ENCODE results near the gene LRBA. TPM values are rescaled to one million over a fixed set of nuclear protein-coding genes. Genes with fewer than 3 reads are reported as not detected.

Gene LRBA
- total and polyA plus RNA-seq, 2 donors (not counting 1 experiment from before 2014, with no cell fraction given): 16.4 to 36.7 TPM

- Histone ChIP-seq H3K4me3 (replicated peaks in 1 of 4; ENCODE audit: control extremely low read depth in 1 of 4, insufficient read depth in 1 of 4, low read depth in 3 of 4, low read length in 4 of 4) (no peak overlapping the region), H3K79me2 (ENCODE audit: control insufficient read depth, insufficient read depth, low read length) (no peaks in the 10 kb centered on the region), H3K27ac (ENCODE audit: insufficient read depth, low read length) (no peak overlapping the region), H3K36me3 (ENCODE audit: control insufficient read depth, insufficient read depth, low read length) (no peaks in the 10 kb centered on the region), H3K9me3 (ENCODE audit: control insufficient read depth, insufficient read depth, low read depth, low read length) (no peaks in the 10 kb centered on the region), H3K4me1 (ENCODE audit: control insufficient read depth, extremely low read depth, insufficient read depth, low read length) (peaks cover 2% of the 10 kb centered on the region), H2AFZ (ENCODE audit: low read length) (no peak overlapping the region), H4K20me1 (ENCODE audit: control insufficient read depth, extremely low read depth, insufficient read depth, low read length) (no peaks in the 10 kb centered on the region), H3K4me2 (ENCODE audit: extremely low read depth, insufficient read depth, low read length) (no peak overlapping the region), H3K9ac (ENCODE audit: insufficient read depth, low read length) (no peak overlapping the region), H3K27me3 (ENCODE audit: control insufficient read depth, insufficient read depth, low read length) (no peaks in the 10 kb centered on the region)
- no peak for TF ChIP-seq EZH2 (IDR thresholded peaks at IDR 0.05; ENCODE audit: low read length, missing control alignments)
- peak; percentile 65 to 84 for DNase-seq (ENCODE audit: low read depth in 2 of 2)
Measured at GRCh38 chr4:150769248-150769647, 245.8 kb downstream of the LRBA start.

- Histone ChIP-seq H3K79me2 (ENCODE audit: control insufficient read depth, insufficient read depth, low read length) (no peaks in the 10 kb centered on the region), H3K4me2 (ENCODE audit: extremely low read depth, insufficient read depth, low read length) (no peak overlapping the region), H3K36me3 (ENCODE audit: control insufficient read depth, insufficient read depth, low read length) (no peaks in the 10 kb centered on the region), H3K4me1 (ENCODE audit: control insufficient read depth, extremely low read depth, insufficient read depth, low read length) (peaks cover 2% of the 10 kb centered on the region), H3K9me3 (ENCODE audit: control insufficient read depth, insufficient read depth, low read depth, low read length) (no peaks in the 10 kb centered on the region), H2AFZ (ENCODE audit: low read length) (no peak overlapping the region), H3K27ac (ENCODE audit: insufficient read depth, low read length) (no peak overlapping the region), H3K4me3 (replicated peaks in 1 of 4; ENCODE audit: control extremely low read depth in 1 of 4, insufficient read depth in 1 of 4, low read depth in 3 of 4, low read length in 4 of 4) (no peak overlapping the region), H4K20me1 (ENCODE audit: control insufficient read depth, extremely low read depth, insufficient read depth, low read length) (no peaks in the 10 kb centered on the region), H3K27me3 (ENCODE audit: control insufficient read depth, insufficient read depth, low read length) (no peaks in the 10 kb centered on the region), H3K9ac (ENCODE audit: insufficient read depth, low read length) (no peak overlapping the region)
- no peak for TF ChIP-seq EZH2 (IDR thresholded peaks at IDR 0.05; ENCODE audit: low read length, missing control alignments)
- no peak for TF ChIP-seq CTCF (conservative IDR thresholded peaks at IDR 0.05 in 1 of 2, IDR thresholded peaks at IDR 0.05 in 1 of 2; ENCODE audit: low read depth in 1 of 2, low read length in 2 of 2)
- no peak for DNase-seq (ENCODE audit: low read depth in 2 of 2)
Measured at GRCh38 chr4:150768497-150768896, 246.6 kb downstream of the LRBA start.

- no peak overlapping the region for H3K27ac ChIP-seq (ENCODE audit: insufficient read depth, low read length)
- no peak overlapping the region for H3K9ac ChIP-seq (ENCODE audit: insufficient read depth, low read length)
- no peak overlapping the region for H2AFZ ChIP-seq (ENCODE audit: low read length)
- H3K4me2 ChIP-seq (ENCODE audit: extremely low read depth, insufficient read depth, low read length): no peak overlapping the region
- no peak overlapping the region for H3K4me3 ChIP-seq (replicated peaks in 1 of 4; ENCODE audit: control extremely low read depth in 1 of 4, insufficient read depth in 1 of 4, low read depth in 3 of 4, low read length in 4 of 4)
- no peaks in the 10 kb centered on the region for H3K36me3 ChIP-seq (ENCODE audit: control insufficient read depth, insufficient read depth, low read length)
- no peaks in the 10 kb centered on the region for H4K20me1 ChIP-seq (ENCODE audit: control insufficient read depth, extremely low read depth, insufficient read depth, low read length)
- no peak for DNase-seq (ENCODE audit: low read depth in 2 of 2)
- H3K9me3 ChIP-seq (ENCODE audit: control insufficient read depth, insufficient read depth, low read depth, low read length): no peaks in the 10 kb centered on the region
- no peaks in the 10 kb centered on the region for H3K27me3 ChIP-seq (ENCODE audit: control insufficient read depth, insufficient read depth, low read length)
- H3K4me1 ChIP-seq (ENCODE audit: control insufficient read depth, extremely low read depth, insufficient read depth, low read length): peaks cover 2% of the 10 kb centered on the region
- no peaks in the 10 kb centered on the region for H3K79me2 ChIP-seq (ENCODE audit: control insufficient read depth, insufficient read depth, low read length)
- TF ChIP-seq CTCF (conservative IDR thresholded peaks at IDR 0.05 in 1 of 2, IDR thresholded peaks at IDR 0.05 in 1 of 2; ENCODE audit: low read depth in 1 of 2, low read length in 2 of 2) (no peak), EZH2 (IDR thresholded peaks at IDR 0.05; ENCODE audit: low read length, missing control alignments) (no peak)
Measured at GRCh38 chr4:150765216-150765615, 249.9 kb downstream of the LRBA start.

All from fibroblast of lung (primary cell).